ENCODE data around the gene FBXW9. TPM values are rescaled to one million over a fixed set of nuclear protein-coding genes. Genes with fewer than 3 reads are reported as not detected.

The FBXW9 gene
- total RNA-seq, 1 donor from 2014 or later, result 1.8 TPM

DNA sequence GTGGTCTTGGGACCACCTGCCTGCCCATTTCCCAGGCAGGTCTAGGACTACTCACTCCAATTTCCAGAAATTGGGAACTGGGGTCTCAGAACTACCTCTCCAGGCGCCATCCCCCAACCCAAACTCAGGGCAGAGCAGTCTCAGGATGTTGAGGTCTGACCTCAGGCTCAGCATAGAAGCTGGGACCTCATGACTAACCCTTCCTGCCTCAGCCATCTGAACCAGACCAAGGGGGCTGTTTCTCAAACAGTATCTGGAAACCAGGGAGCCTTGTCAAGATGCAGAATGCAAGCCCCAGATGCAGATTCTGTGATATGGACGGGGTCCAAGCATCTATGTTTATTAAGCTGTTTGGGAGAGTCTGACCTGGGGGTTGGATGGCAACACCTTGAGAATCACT, 1.3 kb downstream of the FBXW9 start:
- TF ChIP-seq, protein P1, sequence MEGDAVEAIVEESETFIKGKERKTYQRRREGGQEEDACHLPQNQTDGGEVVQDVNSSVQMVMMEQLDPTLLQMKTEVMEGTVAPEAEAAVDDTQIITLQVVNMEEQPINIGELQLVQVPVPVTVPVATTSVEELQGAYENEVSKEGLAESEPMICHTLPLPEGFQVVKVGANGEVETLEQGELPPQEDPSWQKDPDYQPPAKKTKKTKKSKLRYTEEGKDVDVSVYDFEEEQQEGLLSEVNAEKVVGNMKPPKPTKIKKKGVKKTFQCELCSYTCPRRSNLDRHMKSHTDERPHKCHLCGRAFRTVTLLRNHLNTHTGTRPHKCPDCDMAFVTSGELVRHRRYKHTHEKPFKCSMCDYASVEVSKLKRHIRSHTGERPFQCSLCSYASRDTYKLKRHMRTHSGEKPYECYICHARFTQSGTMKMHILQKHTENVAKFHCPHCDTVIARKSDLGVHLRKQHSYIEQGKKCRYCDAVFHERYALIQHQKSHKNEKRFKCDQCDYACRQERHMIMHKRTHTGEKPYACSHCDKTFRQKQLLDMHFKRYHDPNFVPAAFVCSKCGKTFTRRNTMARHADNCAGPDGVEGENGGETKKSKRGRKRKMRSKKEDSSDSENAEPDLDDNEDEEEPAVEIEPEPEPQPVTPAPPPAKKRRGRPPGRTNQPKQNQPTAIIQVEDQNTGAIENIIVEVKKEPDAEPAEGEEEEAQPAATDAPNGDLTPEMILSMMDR (IDR thresholded peaks at IDR 0.05; ENCODE audit: borderline replicate concordance), result no peak
- H3K4me3 ChIP-seq, result no peak overlapping the region

DNA sequence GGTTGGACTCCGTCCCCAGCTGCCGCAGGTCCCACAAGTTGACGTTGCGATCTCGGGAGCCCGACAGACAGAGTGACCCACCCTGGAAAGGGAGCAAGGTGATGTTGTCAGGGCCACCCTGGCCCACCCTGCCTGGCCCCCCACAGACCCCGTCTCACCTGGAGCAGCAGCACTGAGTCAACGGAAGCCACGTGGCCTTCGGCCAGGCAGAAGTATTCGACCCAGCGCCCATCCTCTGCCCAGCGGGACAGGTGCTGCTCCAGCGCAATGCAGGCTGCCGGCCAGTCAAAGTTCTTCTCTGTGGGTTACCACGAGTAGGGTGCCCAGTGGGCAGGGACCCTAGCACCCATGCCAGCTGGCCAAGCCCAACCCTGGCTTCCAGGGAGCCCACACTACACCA, 1.8 kb downstream of the FBXW9 start:
- no peak overlapping the region for H3K27ac ChIP-seq (replicated peaks)
- no peaks in the 10 kb centered on the region for H3K9me3 ChIP-seq (replicated peaks)
- peaks cover 9% of the 10 kb centered on the region for H3K36me3 ChIP-seq
- no peaks in the 10 kb centered on the region for H3K27me3 ChIP-seq (ENCODE audit: low read depth)
- peaks cover 23% of the 10 kb centered on the region for H3K4me1 ChIP-seq
- DNase-seq, result no peak
- H3K4me3 ChIP-seq, result no peak overlapping the region
- TF ChIP-seq, protein P1 (IDR thresholded peaks at IDR 0.05; ENCODE audit: borderline replicate concordance), result no peak
- intact Hi-C loops (cut with micrococcal nuclease), result no loop called here

More for the DNA sequence above, 1.3 kb downstream of the FBXW9 start:
- Histone ChIP-seq H3K27me3 (ENCODE audit: low read depth) (no peaks in the 10 kb centered on the region), H3K36me3 (peaks cover 14% of the 10 kb centered on the region), H3K9me3 (replicated peaks) (no peaks in the 10 kb centered on the region), H3K27ac (replicated peaks) (no peak overlapping the region), H3K4me1 (peaks cover 23% of the 10 kb centered on the region)
- intact Hi-C loops (cut with micrococcal nuclease), result no loop called here
- no peak for DNase-seq

DNA sequence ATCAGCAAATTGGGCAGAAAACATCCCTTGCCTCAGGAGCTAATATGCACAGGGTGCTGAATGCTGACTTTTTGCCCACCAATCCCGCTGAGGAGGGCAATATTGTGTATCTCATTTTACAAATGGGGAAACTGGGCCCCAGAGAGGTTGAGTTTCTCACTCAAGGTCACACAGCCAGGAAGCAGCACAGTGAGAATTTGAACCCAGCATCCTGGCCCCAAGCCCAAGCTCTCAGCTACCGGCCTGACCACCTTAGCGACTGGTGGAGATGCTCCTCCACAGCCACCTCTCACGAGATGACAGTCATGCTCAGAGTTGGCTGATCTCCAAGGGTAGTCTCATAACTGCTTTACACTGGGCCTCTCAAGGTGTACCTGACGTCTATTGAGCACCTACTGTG, 3.5 kb downstream of the FBXW9 start:
- H3K4me3 ChIP-seq, result no peak overlapping the region
- H3K9me3 ChIP-seq (replicated peaks), result no peaks in the 10 kb centered on the region
- intact Hi-C loops (cut with micrococcal nuclease), result no loop called here
- TF ChIP-seq, protein P1 (IDR thresholded peaks at IDR 0.05; ENCODE audit: borderline replicate concordance), result no peak
- DNase-seq, result no peak
- no peak overlapping the region for H3K27ac ChIP-seq (replicated peaks)
- peaks cover under 1% of the 10 kb centered on the region for H3K36me3 ChIP-seq
- peaks cover 23% of the 10 kb centered on the region for H3K4me1 ChIP-seq
- H3K27me3 ChIP-seq (ENCODE audit: low read depth), result no peaks in the 10 kb centered on the region

DNA sequence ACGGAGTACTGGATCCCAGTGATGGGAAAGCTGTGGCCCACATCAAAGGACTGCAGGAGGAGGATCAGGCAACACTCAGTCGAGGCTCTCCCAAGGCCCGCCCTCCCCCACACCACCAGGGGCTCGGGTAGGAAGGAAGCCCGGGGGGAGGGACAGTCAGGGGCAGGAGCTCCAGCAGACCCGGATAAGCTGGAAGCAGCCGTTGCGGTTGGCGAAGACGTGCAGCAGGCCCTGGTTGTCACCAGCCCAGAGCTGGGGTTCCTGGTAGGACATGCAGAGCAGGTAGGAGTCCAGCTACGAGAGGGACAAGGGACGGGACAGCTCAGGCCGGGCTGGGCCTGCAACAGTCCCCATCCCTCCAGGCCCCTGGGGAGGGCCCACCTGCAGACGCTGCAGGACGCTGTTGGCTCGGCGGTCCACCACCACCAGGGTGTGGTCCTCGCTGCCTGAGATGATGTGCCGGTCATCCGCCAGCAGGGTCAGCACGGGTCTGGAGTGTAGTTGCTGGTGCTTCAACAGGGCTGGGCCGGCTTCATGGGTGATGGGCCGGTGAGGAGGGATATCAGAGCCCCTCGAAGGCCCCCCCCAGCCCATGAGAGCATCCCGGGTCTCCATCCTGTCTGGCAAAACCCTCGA, 6.7 kb downstream of the FBXW9 start:
- no peaks in the 10 kb centered on the region for H3K36me3 ChIP-seq
- no peak overlapping the region for H3K4me3 ChIP-seq
- no peaks in the 10 kb centered on the region for H3K9me3 ChIP-seq (replicated peaks)
- no peak overlapping the region for H3K27ac ChIP-seq (replicated peaks)
- intact Hi-C loops (cut with micrococcal nuclease), result no loop called here
- TF ChIP-seq, protein P1 (IDR thresholded peaks at IDR 0.05; ENCODE audit: borderline replicate concordance), result no peak
- H3K4me1 ChIP-seq, result no peaks in the 10 kb centered on the region
- H3K27me3 ChIP-seq (ENCODE audit: low read depth), result no peaks in the 10 kb centered on the region
- no peak for DNase-seq

DNA sequence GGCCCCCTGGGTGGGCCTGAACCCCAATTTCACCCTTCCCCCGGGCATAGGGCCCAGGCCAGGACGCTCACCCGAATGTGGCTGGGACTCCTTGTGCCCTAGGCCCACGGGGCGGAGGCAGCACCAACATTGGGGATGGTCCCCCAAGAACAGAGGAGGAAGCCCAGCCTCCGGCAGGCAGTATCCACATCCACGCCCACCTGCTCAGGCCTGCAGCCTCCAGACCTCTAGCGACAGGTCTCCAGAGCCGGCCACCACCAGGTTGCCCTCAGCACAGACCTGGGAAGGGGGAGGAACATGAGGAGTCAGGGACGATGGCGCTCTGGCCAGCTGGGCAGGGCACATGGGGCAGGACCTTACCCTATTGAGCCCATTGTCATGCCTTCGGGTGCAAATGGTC, 7.4 kb downstream of the FBXW9 start:
- Histone ChIP-seq H3K36me3 (no peaks in the 10 kb centered on the region), H3K27ac (replicated peaks) (no peak overlapping the region), H3K4me3 (no peak overlapping the region), H3K4me1 (no peaks in the 10 kb centered on the region), H3K9me3 (replicated peaks) (no peaks in the 10 kb centered on the region), H3K27me3 (ENCODE audit: low read depth) (no peaks in the 10 kb centered on the region)
- TF ChIP-seq, protein P1 (IDR thresholded peaks at IDR 0.05; ENCODE audit: borderline replicate concordance), result no peak
- intact Hi-C loops (cut with micrococcal nuclease), result no loop called here
- no peak for DNase-seq
